ENCODE data around the gene MTERF2. TPM values are rescaled to one million over a fixed set of nuclear protein-coding genes. Genes with fewer than 3 reads are reported as not detected.
"Not testable (repeated sequence)": the region's sequence is repeated elsewhere in the genome, so short reads cannot be mapped to it uniquely, and the experiment has no call there.

MTERF2 gene
- total and polyA plus RNA-seq, 4 donors = 6.4 to 18.9 (median 13.7) TPM

GRCh38 chr12:107026806-107027635, 40.1 kb upstream of the MTERF2 start:
- peak overlapping the region; percentile 85 to 94 for H3K27ac ChIP-seq (ENCODE audit: low read depth in 1 of 2, low read length in 2 of 2)
- H3K4me1 ChIP-seq (ENCODE audit: control insufficient read depth in 4 of 4, insufficient read depth in 4 of 4, low read length in 3 of 4) = peaks cover 0 to 25% (median 4%) of the 10 kb centered on the region in 4 donors
- no peak overlapping the region for H3K4me3 ChIP-seq (ENCODE audit: low read depth in 1 of 3, low read length in 3 of 3)
- WGBS = 41% methylated on average over 4 of the region's 4 CpGs
- no peak for DNase-seq (ENCODE audit: low spot score)
- H3K9me3 ChIP-seq (ENCODE audit: control insufficient read depth in 4 of 4, low read length in 3 of 4) = no peaks in the 10 kb centered on the region
- no peaks in the 10 kb centered on the region for H3K27me3 ChIP-seq (ENCODE audit: control insufficient read depth in 4 of 4, insufficient read depth in 4 of 4, low read length in 3 of 4)
- TF ChIP-seq FOXA2 (IDR thresholded peaks at IDR 0.05) (no peak), HNF4A (conservative IDR thresholded peaks at IDR 0.05) (peak in 1 of 2 donors; percentile 2)
- H3K9ac ChIP-seq (ENCODE audit: low read depth in 1 of 2, low read length in 2 of 2) = peak overlapping the region; percentile 1 to 76
- H3K36me3 ChIP-seq (ENCODE audit: control insufficient read depth in 4 of 4, insufficient read depth in 3 of 4, low read depth in 1 of 4, low read length in 3 of 4) = no peaks in the 10 kb centered on the region

- peak overlapping the region; percentile 85 to 94 for H3K27ac ChIP-seq (ENCODE audit: low read depth in 1 of 2, low read length in 2 of 2)
- H3K36me3 ChIP-seq (ENCODE audit: control insufficient read depth in 4 of 4, insufficient read depth in 3 of 4, low read depth in 1 of 4, low read length in 3 of 4); H3K4me3 ChIP-seq (ENCODE audit: low read depth in 1 of 3, low read length in 3 of 3); H3K9ac ChIP-seq (ENCODE audit: low read depth in 1 of 2, low read length in 2 of 2); H3K9me3 ChIP-seq (ENCODE audit: control insufficient read depth in 4 of 4, low read length in 3 of 4); DNase-seq (ENCODE audit: low spot score); H3K27me3 ChIP-seq (ENCODE audit: control insufficient read depth in 4 of 4, insufficient read depth in 4 of 4, low read length in 3 of 4): not testable (repeated sequence)
- peaks cover 0 to 22% (median 4%) of the 10 kb centered on the region in 4 donors for H3K4me1 ChIP-seq (ENCODE audit: control insufficient read depth in 4 of 4, insufficient read depth in 4 of 4, low read length in 3 of 4)
Observed at GRCh38 chr12:107026356-107026755, 39.4 kb upstream of the MTERF2 start.

- Histone ChIP-seq H3K4me1 (ENCODE audit: control insufficient read depth in 4 of 4, insufficient read depth in 4 of 4, low read length in 3 of 4) (peaks cover 0 to 18% (median 3%) of the 10 kb centered on the region in 4 donors), H3K27ac (ENCODE audit: low read depth in 1 of 2, low read length in 2 of 2) (no peak overlapping the region), H3K9me3 (ENCODE audit: control insufficient read depth in 4 of 4, low read length in 3 of 4) (no peaks in the 10 kb centered on the region), H3K4me3 (ENCODE audit: low read depth in 1 of 3, low read length in 3 of 3) (no peak overlapping the region), H3K9ac (ENCODE audit: low read depth in 1 of 2, low read length in 2 of 2) (no peak overlapping the region), H3K36me3 (ENCODE audit: control insufficient read depth in 4 of 4, insufficient read depth in 3 of 4, low read depth in 1 of 4, low read length in 3 of 4) (no peaks in the 10 kb centered on the region), H3K27me3 (ENCODE audit: control insufficient read depth in 4 of 4, insufficient read depth in 4 of 4, low read length in 3 of 4) (no peaks in the 10 kb centered on the region)
- WGBS = 86% methylated on average over 1 of the region's 1 CpG
- DNase-seq (ENCODE audit: low spot score) = no peak
- TF ChIP-seq ZBTB33 (IDR thresholded peaks at IDR 0.05) (no peak), FOXA1 (IDR thresholded peaks at IDR 0.05) (no peak), FOXA2 (IDR thresholded peaks at IDR 0.05) (no peak), EGR1 (IDR thresholded peaks at IDR 0.05; ENCODE audit: low read depth in 2 of 2) (no peak), MAX (IDR thresholded peaks at IDR 0.05) (no peak), NR2F2 (IDR thresholded peaks at IDR 0.05) (no peak), HNF4A (conservative IDR thresholded peaks at IDR 0.05) (no peak), SP1 (IDR thresholded peaks at IDR 0.05) (no peak), REST (IDR thresholded peaks at IDR 0.05) (no peak), HNF4G (IDR thresholded peaks at IDR 0.05) (no peak), TAF1 (conservative IDR thresholded peaks at IDR 0.05) (no peak), RXRA (IDR thresholded peaks at IDR 0.05) (no peak), YY1 (IDR thresholded peaks at IDR 0.05) (no peak), JUND (IDR thresholded peaks at IDR 0.05) (no peak), GABPA (IDR thresholded peaks at IDR 0.05 in 1 of 2, conservative IDR thresholded peaks at IDR 0.05 in 1 of 2) (no peak), RAD21 (IDR thresholded peaks at IDR 0.05) (no peak), ATF3 (IDR thresholded peaks at IDR 0.05) (no peak)
Observed at GRCh38 chr12:107025671-107026070, 38.7 kb upstream of the MTERF2 start.

Measured in liver (tissue), 9 donors.